H1 (cell line): Measurements from ENCODE around the gene BSG. TPM values are rescaled to one million over a fixed set of nuclear protein-coding genes. Genes with fewer than 3 reads are reported as not detected.

Experiments used
- CBX8 ChIP-seq: fragments of 300-800, 300-1000 bp; sonication (generic); IDR thresholded peaks from 2 replicates; pipeline ENCODE4 v1.7.1; 2016; ENCODE audit warnings: low read depth, low read length, borderline replicate concordance
- CEBPB ChIP-seq: IDR thresholded peaks from 2 replicates; pipeline ENCODE4 v1.6.1; 2012; ENCODE audit warnings: low read depth, low read length
- JUN ChIP-seq: IDR thresholded peaks from 2 replicates; pipeline ENCODE4 v1.6.1; 2011; ENCODE audit warnings: low read depth, mild to moderate bottlenecking, improper control_type of control experiment, low read length
- KDM5A ChIP-seq: fragments of 200-600 bp; IDR thresholded peaks from 2 replicates; pipeline ENCODE4 v1.7.1; 2012; ENCODE audit warnings: mild to moderate bottlenecking, low read length, inconsistent platforms, mixed read lengths
- POLR2AphosphoS5 ChIP-seq: IDR thresholded peaks from 2 replicates; pipeline ENCODE4 v1.6.1; 2011; ENCODE audit warnings: low read depth, low read length
- RBBP5 ChIP-seq: IDR thresholded peaks from 2 replicates; pipeline ENCODE4 v1.7.1; 2012; ENCODE audit warnings: low read depth, mild to moderate bottlenecking, inconsistent platforms, low read length, moderate library complexity, borderline replicate concordance
- SAP30 ChIP-seq: fragments of 300-600 bp; sonication (generic); IDR thresholded peaks from 2 replicates; pipeline ENCODE4 v1.7.1; 2012; ENCODE audit warnings: low read length, moderate library complexity, mild to moderate bottlenecking, inconsistent platforms; ENCODE audit not compliant: insufficient read depth, insufficient replicate concordance
- SIN3A ChIP-seq, 2 experiments: IDR thresholded peaks in 1 of 2; conservative IDR thresholded peaks in 1 of 2; 2 replicates each; pipeline ENCODE4 v1.6.1; 2011 to 2012; ENCODE audit warnings: low read length in 2 of 2, improper control_type of control experiment in 1 of 2, low read depth in 1 of 2, mild to moderate bottlenecking in 1 of 2
- SIRT6 ChIP-seq: IDR thresholded peaks from one replicate; pipeline ENCODE4 v1.7.1; 2012; ENCODE audit warnings: low read length, inconsistent platforms
- polyA plus RNA-seq, 7 experiments: library from polyadenylated mRNA; depleted of rRNA in 3 of 7; stranded (reverse) in 5 of 7; unstranded in 2 of 7; fragments of >200 nt in 5 of 7; fragments of 200-250 nt in 2 of 7; gene quantifications; 1 replicate in 5 of 7; 2 replicates in 1 of 7; 4 replicates in 1 of 7; pipeline versions ENCODE4 v1.2.1 to v1.2.3, GENCODE V29; 2011 to 2013; ENCODE audit warnings: missing spikeins in 2 of 7, mixed read lengths in 2 of 7
- total RNA-seq: library from RNA; stranded (reverse); fragmentation: NEBNext Ultra II Directional; extraction: Animal tissue kit (Norgen Biotek cat#: 25700); gene quantifications from 2 replicates; pipeline ENCODE4 v1.2.1, GENCODE V29; 2021
- TF ChIP-seq, protein P1 (sequence below): fragments of 300-600 bp; sonication (generic); IDR thresholded peaks from 2 replicates; pipeline ENCODE4 v1.7.1; 2012; ENCODE audit warnings: low read length, moderate library complexity, mild to moderate bottlenecking, inconsistent platforms; ENCODE audit not compliant: insufficient replicate concordance

Gene BSG
- total and polyA plus RNA-seq, 2 of the 8 experiments (the other 6 are each of a cell fraction or from before 2014, with no cell fraction given) = 726 to 1,055 TPM

DNA sequence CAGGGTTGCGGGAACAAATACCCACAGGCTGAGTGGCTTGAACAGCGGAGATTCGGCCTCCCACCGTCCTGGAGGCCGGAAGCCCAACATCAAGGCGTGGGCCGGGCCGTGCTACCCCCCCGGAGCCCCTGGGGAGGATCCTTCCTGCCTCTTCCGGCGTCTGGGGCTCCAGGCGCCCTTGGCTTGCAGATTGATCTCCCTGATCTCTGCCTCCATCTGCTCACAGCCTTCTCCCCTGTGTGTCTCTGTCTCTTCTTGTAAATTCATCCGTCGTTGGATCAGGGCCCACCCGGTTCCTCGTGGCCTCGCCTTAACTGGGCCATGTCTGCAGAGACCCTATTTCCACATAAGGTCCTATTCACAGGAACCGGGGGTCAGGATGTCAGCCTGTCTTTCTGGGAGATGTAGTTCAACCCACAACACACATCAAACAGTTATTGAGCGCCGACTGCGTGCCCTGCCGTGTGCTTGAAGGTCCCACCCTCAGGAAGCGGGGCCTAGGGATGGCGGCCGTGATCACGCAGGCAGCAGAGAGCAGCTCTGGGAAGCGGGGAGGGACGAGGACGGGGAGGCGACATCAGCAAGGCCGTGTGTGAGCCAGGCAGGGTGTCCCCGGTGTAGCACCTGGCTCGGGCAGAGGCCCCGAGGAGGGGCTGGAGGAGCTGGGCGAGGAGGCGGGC is 38.5 kb downstream of the BSG start (continued):
- TF ChIP-seq, protein P1, sequence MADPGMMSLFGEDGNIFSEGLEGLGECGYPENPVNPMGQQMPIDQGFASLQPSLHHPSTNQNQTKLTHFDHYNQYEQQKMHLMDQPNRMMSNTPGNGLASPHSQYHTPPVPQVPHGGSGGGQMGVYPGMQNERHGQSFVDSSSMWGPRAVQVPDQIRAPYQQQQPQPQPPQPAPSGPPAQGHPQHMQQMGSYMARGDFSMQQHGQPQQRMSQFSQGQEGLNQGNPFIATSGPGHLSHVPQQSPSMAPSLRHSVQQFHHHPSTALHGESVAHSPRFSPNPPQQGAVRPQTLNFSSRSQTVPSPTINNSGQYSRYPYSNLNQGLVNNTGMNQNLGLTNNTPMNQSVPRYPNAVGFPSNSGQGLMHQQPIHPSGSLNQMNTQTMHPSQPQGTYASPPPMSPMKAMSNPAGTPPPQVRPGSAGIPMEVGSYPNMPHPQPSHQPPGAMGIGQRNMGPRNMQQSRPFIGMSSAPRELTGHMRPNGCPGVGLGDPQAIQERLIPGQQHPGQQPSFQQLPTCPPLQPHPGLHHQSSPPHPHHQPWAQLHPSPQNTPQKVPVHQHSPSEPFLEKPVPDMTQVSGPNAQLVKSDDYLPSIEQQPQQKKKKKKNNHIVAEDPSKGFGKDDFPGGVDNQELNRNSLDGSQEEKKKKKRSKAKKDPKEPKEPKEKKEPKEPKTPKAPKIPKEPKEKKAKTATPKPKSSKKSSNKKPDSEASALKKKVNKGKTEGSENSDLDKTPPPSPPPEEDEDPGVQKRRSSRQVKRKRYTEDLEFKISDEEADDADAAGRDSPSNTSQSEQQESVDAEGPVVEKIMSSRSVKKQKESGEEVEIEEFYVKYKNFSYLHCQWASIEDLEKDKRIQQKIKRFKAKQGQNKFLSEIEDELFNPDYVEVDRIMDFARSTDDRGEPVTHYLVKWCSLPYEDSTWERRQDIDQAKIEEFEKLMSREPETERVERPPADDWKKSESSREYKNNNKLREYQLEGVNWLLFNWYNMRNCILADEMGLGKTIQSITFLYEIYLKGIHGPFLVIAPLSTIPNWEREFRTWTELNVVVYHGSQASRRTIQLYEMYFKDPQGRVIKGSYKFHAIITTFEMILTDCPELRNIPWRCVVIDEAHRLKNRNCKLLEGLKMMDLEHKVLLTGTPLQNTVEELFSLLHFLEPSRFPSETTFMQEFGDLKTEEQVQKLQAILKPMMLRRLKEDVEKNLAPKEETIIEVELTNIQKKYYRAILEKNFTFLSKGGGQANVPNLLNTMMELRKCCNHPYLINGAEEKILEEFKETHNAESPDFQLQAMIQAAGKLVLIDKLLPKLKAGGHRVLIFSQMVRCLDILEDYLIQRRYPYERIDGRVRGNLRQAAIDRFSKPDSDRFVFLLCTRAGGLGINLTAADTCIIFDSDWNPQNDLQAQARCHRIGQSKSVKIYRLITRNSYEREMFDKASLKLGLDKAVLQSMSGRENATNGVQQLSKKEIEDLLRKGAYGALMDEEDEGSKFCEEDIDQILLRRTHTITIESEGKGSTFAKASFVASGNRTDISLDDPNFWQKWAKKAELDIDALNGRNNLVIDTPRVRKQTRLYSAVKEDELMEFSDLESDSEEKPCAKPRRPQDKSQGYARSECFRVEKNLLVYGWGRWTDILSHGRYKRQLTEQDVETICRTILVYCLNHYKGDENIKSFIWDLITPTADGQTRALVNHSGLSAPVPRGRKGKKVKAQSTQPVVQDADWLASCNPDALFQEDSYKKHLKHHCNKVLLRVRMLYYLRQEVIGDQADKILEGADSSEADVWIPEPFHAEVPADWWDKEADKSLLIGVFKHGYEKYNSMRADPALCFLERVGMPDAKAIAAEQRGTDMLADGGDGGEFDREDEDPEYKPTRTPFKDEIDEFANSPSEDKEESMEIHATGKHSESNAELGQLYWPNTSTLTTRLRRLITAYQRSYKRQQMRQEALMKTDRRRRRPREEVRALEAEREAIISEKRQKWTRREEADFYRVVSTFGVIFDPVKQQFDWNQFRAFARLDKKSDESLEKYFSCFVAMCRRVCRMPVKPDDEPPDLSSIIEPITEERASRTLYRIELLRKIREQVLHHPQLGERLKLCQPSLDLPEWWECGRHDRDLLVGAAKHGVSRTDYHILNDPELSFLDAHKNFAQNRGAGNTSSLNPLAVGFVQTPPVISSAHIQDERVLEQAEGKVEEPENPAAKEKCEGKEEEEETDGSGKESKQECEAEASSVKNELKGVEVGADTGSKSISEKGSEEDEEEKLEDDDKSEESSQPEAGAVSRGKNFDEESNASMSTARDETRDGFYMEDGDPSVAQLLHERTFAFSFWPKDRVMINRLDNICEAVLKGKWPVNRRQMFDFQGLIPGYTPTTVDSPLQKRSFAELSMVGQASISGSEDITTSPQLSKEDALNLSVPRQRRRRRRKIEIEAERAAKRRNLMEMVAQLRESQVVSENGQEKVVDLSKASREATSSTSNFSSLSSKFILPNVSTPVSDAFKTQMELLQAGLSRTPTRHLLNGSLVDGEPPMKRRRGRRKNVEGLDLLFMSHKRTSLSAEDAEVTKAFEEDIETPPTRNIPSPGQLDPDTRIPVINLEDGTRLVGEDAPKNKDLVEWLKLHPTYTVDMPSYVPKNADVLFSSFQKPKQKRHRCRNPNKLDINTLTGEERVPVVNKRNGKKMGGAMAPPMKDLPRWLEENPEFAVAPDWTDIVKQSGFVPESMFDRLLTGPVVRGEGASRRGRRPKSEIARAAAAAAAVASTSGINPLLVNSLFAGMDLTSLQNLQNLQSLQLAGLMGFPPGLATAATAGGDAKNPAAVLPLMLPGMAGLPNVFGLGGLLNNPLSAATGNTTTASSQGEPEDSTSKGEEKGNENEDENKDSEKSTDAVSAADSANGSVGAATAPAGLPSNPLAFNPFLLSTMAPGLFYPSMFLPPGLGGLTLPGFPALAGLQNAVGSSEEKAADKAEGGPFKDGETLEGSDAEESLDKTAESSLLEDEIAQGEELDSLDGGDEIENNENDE = no peak
- TF ChIP-seq SIN3A (conservative IDR thresholded peaks at IDR 0.05 in 1 of 2, IDR thresholded peaks at IDR 0.05 in 1 of 2; ENCODE audit: low read depth in 1 of 2, low read length in 2 of 2) (no peak), POLR2AphosphoS5 (no peak), SAP30 (no peak), JUN (no peak), RBBP5 (no peak), SIRT6 (no peak), CBX8 (no peak), KDM5A (no peak), CEBPB (no peak)
